GM10266 (cell line): ENCODE data around the gene SLC22A23.

Experiments
- DNase-seq: peaks from one replicate; pipeline ENCODE4 v3.0.0; 2012; ENCODE audit errors: extremely low spot score
- TF ChIP-seq, protein P1 (sequence below): IDR thresholded peaks from 2 replicates; pipeline ENCODE4 v1.5.1; 2012; ENCODE audit warnings: mild to moderate bottlenecking, low read depth; ENCODE audit not compliant: control insufficient read depth, insufficient read depth; ENCODE audit errors: missing control alignments

Gene SLC22A23

DNA sequence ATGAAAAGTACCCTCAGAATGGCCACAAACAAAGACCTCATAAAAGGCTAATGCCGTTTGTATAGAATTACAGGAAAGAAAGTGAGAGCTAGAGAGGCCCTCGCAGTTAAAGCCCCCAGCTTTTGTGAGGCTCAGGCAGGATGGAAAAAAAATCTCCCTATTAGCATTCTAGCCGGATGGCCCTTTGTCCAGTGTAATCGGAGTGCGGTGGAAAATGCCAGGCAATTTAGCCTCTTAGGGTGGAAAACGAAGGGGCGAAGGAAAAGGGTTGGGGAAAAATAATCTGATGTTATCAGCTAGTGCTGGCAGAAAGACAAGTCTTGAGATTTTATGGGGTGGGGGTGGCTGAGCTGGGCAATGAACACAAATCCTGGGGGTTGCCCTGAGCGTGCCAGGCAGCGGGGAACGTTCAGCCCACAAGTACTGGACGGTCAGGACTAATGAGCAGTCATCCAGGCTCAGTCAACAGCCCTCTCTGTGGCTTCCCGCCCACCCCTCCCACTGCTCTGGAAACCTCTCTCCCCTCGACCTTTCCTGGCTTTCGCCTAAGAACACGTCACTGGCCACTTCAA, 105.7 kb downstream of the SLC22A23 start:
- DNase-seq = no peak
- TF ChIP-seq, protein P1, sequence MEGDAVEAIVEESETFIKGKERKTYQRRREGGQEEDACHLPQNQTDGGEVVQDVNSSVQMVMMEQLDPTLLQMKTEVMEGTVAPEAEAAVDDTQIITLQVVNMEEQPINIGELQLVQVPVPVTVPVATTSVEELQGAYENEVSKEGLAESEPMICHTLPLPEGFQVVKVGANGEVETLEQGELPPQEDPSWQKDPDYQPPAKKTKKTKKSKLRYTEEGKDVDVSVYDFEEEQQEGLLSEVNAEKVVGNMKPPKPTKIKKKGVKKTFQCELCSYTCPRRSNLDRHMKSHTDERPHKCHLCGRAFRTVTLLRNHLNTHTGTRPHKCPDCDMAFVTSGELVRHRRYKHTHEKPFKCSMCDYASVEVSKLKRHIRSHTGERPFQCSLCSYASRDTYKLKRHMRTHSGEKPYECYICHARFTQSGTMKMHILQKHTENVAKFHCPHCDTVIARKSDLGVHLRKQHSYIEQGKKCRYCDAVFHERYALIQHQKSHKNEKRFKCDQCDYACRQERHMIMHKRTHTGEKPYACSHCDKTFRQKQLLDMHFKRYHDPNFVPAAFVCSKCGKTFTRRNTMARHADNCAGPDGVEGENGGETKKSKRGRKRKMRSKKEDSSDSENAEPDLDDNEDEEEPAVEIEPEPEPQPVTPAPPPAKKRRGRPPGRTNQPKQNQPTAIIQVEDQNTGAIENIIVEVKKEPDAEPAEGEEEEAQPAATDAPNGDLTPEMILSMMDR = no peak

DNA sequence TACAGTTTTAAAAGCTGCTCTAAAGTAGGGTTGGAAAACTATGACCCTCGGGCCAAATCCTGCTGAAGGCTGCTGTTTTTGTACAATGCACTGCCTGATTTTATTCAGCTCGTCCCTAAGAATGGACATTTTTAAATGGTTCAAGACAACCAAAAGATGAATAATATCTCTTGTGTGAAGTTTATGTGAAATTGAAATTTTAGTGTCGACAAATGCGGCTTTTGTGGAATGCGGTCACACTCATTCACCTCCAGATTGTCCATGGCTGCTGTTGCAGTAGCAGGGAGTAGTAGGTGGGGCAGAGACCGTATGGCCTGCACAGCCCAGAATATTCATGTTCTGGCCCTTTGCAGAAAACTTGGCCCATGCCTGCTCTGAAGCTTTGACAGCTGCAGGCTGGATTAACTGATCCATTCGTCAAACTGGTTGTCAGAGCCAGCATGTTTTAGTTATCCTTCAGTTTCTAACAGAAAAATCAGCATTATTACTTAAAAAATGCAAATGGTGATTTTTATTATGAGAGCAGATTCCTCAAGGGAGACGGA, 106.5 kb downstream of the SLC22A23 start:
- TF ChIP-seq, protein P1 = no peak
- DNase-seq = no peak

DNA sequence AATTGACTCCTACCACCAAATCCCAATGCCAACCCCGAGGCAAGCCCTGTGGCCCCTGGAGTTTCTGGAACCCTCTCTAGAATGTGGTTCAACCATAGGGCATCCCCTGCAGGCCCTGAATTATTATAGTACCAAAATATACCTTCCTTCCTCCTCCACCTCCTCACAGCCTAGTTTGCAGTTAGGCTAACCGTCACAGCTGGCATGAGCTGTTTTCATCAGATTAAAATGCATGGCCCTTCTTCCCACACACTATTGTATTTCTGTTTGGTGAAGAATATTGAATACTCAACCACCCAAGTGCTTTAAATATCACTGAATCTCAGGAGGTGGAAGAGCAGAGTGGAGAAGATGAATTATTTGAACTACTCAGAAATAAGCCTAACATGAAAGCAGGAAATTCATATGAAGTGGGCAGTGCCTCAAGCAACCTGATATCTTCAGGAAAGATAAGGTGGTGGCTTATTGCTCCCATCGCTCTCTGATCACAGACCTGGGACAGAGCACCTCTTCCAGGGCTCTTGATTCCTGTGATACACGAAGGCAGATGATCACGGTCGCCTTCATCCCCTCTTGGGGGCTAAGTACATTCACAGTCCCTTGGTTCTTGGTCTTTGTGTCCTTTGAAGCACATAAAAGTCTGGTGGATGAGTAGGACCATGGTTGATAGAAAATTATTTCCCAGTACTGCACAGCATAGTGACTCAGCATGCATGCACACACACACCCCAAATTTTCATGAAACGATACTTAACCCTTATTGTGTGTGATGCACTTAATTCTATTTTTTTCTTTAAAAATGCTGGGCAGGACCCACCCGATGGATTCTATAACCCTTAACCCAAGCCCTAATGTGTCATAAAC, 107.2 kb downstream of the SLC22A23 start:
- no peak for DNase-seq
- TF ChIP-seq, protein P1 = no peak

DNA sequence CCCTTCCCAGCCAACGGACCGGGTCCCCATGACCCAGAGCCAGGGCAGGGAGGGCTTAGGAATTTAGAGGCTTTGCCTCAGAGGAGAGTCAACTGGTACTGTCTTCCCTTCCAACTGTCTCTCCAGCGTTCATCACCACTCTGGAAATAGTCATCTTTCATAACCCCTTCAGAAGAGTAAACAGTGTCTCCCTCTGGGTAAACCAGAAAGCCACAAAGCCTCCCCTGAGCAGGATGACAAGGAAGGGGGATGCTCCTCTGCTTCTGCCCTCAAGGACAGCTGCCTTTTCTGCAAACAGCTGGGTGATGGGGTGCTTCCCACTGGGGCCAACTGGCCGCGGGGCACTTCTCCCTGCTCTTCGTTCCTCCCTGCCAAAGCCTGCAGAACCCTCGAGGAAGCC, 108.0 kb downstream of the SLC22A23 start:
- TF ChIP-seq, protein P1 = no peak
- DNase-seq = no peak

DNA sequence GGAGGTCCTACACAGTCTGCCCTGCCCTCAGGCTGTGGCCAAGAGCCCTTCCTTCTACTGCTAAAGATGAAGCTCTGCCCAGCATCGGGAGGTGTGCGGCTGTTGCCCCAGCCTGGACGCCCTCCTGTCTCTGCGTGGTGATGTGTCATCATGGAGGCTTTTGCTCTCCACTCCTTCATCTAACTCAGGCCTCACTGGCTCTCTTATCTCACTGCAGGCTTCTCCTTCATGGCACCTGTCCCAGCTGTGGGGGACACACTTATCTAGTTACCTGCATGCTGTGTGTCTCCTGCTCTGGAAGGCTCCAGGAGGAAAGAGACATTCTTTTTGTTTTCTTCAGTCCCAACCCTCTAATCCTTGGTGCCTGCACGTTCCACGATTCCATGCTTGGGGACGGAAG, 109.0 kb downstream of the SLC22A23 start:
- TF ChIP-seq, protein P1 = no peak
- no peak for DNase-seq

DNA sequence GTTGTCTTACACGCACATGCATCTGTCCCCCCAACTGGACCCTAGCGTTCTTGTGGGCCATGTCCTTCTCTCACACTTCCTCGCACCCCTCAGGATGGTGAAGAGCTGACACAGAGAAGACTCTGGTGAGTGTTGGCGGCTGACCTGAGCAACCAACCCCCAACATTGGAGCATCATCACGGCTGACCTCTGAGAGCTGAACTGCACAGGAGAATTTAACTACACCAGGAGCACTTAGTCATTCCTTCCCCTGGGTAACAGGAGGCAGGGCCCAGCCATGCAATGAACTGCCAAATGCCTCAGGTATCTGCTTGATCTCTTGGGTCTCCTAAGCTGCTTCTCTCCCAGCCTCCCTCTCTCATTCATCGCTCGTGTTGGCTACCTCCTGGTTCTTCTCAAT, 109.6 kb downstream of the SLC22A23 start:
- DNase-seq = no peak
- TF ChIP-seq, protein P1 = no peak

DNA sequence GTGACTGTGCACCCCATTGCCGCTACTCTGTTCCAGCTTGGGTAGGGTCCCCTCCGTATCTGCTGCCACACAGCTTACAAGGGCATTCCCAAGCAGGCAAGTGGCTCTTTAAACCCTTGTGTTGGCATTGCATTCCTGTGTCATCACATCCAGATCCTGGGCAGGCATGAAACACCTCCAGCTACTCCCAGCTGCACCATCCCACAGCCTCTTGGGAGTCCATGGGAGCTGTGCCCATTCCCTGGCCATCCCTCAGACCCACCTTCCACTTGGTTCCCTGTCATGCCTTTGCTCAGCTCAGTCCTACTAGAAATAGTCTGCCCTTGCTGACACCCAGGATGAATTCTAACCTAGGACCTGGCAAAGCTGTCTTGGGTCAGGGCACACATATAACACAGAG, 110.4 kb downstream of the SLC22A23 start:
- TF ChIP-seq, protein P1 = no peak
- DNase-seq = no peak
